Uterus (tissue), 4 donors: ENCODE measurements around the gene CCDC40. TPM values are rescaled to one million over a fixed set of nuclear protein-coding genes. Genes with fewer than 3 reads are reported as not detected.
A peak's percentile ranks its signal among the peaks of the same experiment; 100 is the strongest.

Experiments
- DNase-seq, 2 donors: peaks; one replicate each; pipeline ENCODE4 v3.0.0-alpha.2; 2019 to 2020
- H3K27ac ChIP-seq, 2 donors: fragments of 200-600 bp; sonication (generic); 1 replicate in 1 of 2; 2 replicates in 1 of 2; pipeline ENCODE4 v1.5.1; 2016 to 2018
- H3K27me3 ChIP-seq, 2 donors: fragments of 200-600 bp; sonication (generic); one replicate each; pipeline ENCODE4 v1.5.1; 2018 to 2019; ENCODE audit warnings: control low read depth in 1 of 2
- H3K36me3 ChIP-seq, 2 donors: fragments of 200-600 bp; sonication (generic); one replicate each; pipeline ENCODE4 v1.5.1; 2019; ENCODE audit warnings: control low read depth in 1 of 2
- H3K4me1 ChIP-seq, 2 donors: fragments of 200-600 bp; sonication (generic); one replicate each; pipeline ENCODE4 v1.5.1; 2018 to 2019; ENCODE audit warnings: control low read depth in 1 of 2
- H3K4me3 ChIP-seq, 2 donors: fragments of 200-600 bp; sonication (generic); 1 replicate in 1 of 2; 2 replicates in 1 of 2; pipeline ENCODE4 v1.5.1; 2018 to 2019; ENCODE audit warnings: mild to moderate bottlenecking in 1 of 2
- H3K9me3 ChIP-seq, 2 donors: fragments of 200-600 bp; sonication (generic); one replicate each; pipeline ENCODE4 v1.5.1; 2019; ENCODE audit warnings: control low read depth in 1 of 2
- POLR2A ChIP-seq, 2 donors: fragments of 450-650 bp; IDR thresholded peaks; one replicate each; pipeline ENCODE4 v1.6.1; 2016; ENCODE audit warnings: antibody characterized with exemption in 2 of 2, mild to moderate bottlenecking in 1 of 2, moderate library complexity in 1 of 2
- intact Hi-C: fragments of 100-400 bp; cut with DNase I; formaldehyde crosslinking; loops from one replicate; pipeline ENCODE4 v1.15.1; 2023; ENCODE audit warnings: low total_unique reads
- total RNA-seq, 4 donors: library from RNA; depleted of rRNA in 3 of 4; stranded (reverse); fragments of >200 nt in 3 of 4; gene quantifications; one replicate each; pipeline versions ENCODE4 v1.1.0 to v1.2.4, GENCODE V29; 2014 to 2023
- TF ChIP-seq, protein P1 (sequence below), 4 experiments: fragments of 200-600 bp in 2 of 4; fragments of 450-650 bp in 2 of 4; sonication (generic) in 2 of 4; IDR thresholded peaks; one replicate each; pipeline ENCODE4 v1.5.1; 2016 to 2019; ENCODE audit warnings: antibody characterized with exemption in 4 of 4, mild to moderate bottlenecking in 2 of 4, moderate library complexity in 1 of 4
- donor health status: DM: yes; HTN: yes; CAD: no.

The CCDC40 gene
- total RNA-seq, 4 donors from 2014 or later = 0.88 to 16.6 (median 4.8) TPM

DNA sequence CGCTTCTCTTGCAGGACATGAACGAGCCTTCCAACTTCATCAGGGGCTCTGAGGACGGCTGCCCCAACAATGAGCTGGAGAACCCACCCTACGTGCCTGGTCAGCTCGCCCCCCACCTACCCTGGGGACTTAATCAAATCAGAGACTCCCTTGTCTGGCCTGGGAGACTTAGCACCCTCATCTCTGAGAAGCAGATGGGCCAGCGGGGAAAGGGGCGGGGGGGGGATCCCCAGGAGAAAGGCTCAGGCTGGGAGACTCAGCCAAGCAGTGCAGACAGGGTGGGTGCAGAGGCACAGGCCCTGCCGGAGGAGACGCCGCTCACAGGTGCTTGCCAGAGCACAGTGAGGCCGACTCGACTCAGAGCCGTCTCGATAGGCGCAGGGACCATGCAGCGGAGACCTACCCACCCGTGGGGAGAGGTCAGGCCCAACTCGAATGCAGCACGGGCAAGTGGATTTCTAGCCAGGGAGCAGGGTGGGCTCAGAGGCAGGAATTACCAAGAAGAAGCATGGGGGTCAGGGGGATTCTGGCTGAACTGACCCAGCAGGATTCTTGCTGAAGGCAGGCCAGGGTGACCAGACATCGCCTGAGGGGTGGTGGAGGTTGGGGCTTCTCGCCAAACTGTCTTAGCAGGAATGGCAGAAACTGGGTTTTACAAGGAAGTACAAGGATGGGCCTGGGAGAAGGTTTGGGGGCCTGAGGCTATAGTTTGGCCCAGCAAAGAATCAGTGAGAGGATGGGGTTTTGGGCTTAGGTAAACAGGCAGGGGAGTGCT, 74.7 kb downstream of the CCDC40 start:
- no peak overlapping the region for H3K27ac ChIP-seq
- intact Hi-C loops = no loop called here
- DNase-seq = peak in 1 of 2 donors; percentile 10
- TF ChIP-seq POLR2A (IDR thresholded peaks at IDR 0.05) = no peak
- TF ChIP-seq, protein P1, sequence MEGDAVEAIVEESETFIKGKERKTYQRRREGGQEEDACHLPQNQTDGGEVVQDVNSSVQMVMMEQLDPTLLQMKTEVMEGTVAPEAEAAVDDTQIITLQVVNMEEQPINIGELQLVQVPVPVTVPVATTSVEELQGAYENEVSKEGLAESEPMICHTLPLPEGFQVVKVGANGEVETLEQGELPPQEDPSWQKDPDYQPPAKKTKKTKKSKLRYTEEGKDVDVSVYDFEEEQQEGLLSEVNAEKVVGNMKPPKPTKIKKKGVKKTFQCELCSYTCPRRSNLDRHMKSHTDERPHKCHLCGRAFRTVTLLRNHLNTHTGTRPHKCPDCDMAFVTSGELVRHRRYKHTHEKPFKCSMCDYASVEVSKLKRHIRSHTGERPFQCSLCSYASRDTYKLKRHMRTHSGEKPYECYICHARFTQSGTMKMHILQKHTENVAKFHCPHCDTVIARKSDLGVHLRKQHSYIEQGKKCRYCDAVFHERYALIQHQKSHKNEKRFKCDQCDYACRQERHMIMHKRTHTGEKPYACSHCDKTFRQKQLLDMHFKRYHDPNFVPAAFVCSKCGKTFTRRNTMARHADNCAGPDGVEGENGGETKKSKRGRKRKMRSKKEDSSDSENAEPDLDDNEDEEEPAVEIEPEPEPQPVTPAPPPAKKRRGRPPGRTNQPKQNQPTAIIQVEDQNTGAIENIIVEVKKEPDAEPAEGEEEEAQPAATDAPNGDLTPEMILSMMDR (IDR thresholded peaks at IDR 0.05) = no peak
- no peaks in the 10 kb centered on the region for H3K27me3 ChIP-seq
- no peaks in the 10 kb centered on the region for H3K36me3 ChIP-seq
- no peaks in the 10 kb centered on the region for H3K4me1 ChIP-seq
- no peak overlapping the region for H3K4me3 ChIP-seq
- H3K9me3 ChIP-seq = no peaks in the 10 kb centered on the region

DNA sequence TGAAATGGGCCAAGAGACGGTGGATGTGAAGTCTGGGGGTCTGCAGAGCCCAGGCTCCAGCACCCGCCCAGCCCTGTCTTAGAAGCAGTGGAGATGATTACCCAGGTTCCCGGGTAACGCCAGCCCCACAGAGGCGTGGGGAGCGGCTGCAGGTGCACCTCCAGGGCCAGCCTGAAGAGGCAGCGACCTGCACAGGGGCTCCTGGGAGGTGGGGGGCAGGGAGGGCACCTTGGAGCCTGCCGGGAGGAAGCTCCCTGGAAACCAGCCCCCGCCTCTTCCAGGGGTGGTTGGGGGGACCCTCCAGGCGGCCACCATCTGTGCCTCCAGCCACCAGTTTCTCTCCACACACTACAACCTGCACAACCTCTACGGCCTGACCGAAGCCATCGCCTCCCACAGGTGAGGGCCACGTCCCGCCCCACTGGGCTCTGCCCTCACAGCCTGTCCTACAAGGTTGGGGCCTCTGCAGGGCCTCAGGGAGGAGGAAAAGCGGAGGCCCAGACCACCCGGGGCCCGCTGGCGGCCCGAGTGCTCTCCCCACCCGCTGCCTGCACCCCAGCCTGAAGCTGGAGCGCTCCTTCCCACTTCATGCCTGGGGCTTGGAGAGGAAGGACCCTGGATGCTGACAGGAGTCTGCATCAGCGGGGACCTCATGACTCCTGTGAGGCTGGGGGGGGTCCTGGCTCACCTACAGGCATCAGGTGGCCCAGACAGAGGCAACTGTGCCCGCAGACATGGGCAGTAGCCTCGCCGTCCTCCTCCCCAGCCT, 75.4 kb downstream of the CCDC40 start:
- Histone ChIP-seq H3K36me3 (no peaks in the 10 kb centered on the region), H3K9me3 (no peaks in the 10 kb centered on the region), H3K27ac (no peak overlapping the region), H3K4me1 (no peaks in the 10 kb centered on the region), H3K4me3 (no peak overlapping the region), H3K27me3 (no peaks in the 10 kb centered on the region)
- intact Hi-C loops = no loop called here
- TF ChIP-seq POLR2A (IDR thresholded peaks at IDR 0.05) = no peak
- TF ChIP-seq, protein P1 (IDR thresholded peaks at IDR 0.05) = no peak
- no peak for DNase-seq

DNA sequence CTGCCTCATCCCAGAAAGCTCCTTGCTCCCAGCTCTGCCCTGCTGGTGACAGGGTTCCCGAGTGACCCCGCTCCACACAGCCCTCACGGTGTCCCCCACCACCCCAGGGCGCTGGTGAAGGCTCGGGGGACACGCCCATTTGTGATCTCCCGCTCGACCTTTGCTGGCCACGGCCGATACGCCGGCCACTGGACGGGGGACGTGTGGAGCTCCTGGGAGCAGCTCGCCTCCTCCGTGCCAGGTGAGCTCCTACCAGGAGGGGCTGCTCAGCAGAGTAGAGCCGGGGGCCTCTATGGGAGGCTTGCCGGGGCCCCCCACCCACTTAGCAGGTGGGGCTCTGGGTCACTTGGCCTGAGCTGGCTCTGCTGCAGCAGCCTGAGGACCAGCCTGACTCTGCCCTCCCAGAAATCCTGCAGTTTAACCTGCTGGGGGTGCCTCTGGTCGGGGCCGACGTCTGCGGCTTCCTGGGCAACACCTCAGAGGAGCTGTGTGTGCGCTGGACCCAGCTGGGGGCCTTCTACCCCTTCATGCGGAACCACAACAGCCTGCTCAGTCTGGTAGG, 76.1 kb downstream of the CCDC40 start:
- Histone ChIP-seq H3K27ac (no peak overlapping the region), H3K36me3 (no peaks in the 10 kb centered on the region), H3K4me1 (no peaks in the 10 kb centered on the region), H3K4me3 (no peak overlapping the region), H3K9me3 (no peaks in the 10 kb centered on the region), H3K27me3 (no peaks in the 10 kb centered on the region)
- DNase-seq = no peak
- intact Hi-C loops = no loop called here
- no peak for TF ChIP-seq POLR2A (IDR thresholded peaks at IDR 0.05)
- TF ChIP-seq, protein P1 (IDR thresholded peaks at IDR 0.05) = no peak

DNA sequence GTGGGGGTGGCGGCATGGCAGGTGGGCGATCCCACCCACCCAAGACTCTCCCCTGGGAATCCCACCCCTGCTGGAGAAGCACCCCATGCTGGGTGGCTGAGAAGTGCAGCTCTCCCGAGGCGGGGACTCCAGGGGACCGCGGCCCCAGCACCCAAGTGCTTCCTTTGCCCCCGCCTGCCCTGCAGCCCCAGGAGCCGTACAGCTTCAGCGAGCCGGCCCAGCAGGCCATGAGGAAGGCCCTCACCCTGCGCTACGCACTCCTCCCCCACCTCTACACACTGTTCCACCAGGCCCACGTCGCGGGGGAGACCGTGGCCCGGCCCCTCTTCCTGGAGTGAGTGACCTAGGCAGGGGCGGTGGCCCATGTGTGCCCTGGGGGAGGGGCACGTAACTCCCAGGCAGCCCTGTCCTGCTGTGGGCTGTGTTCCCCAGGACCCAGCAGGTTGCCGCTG, 76.6 kb downstream of the CCDC40 start:
- TF ChIP-seq, protein P1 (IDR thresholded peaks at IDR 0.05) = no peak
- no peak for TF ChIP-seq POLR2A (IDR thresholded peaks at IDR 0.05)
- no peak overlapping the region for H3K27ac ChIP-seq
- intact Hi-C loops = no loop called here
- no peaks in the 10 kb centered on the region for H3K36me3 ChIP-seq
- no peaks in the 10 kb centered on the region for H3K9me3 ChIP-seq
- no peak for DNase-seq
- no peak overlapping the region for H3K4me3 ChIP-seq
- no peaks in the 10 kb centered on the region for H3K27me3 ChIP-seq
- no peaks in the 10 kb centered on the region for H3K4me1 ChIP-seq

- Histone ChIP-seq H3K36me3 (no peaks in the 10 kb centered on the region), H3K4me3 (no peak overlapping the region), H3K4me1 (no peaks in the 10 kb centered on the region), H3K27me3 (no peaks in the 10 kb centered on the region), H3K9me3 (no peaks in the 10 kb centered on the region), H3K27ac (no peak overlapping the region)
- TF ChIP-seq, protein P1 (IDR thresholded peaks at IDR 0.05) = no peak
- TF ChIP-seq POLR2A (IDR thresholded peaks at IDR 0.05) = no peak
- no peak for DNase-seq
- intact Hi-C loops = no loop called here
Observed at GRCh38 chr17:80114758-80115157, 78.3 kb downstream of the CCDC40 start.
